Glomerular visceral epithelial cell (primary cell): ENCODE measurements around the gene TMC4.
"Not testable (repeated sequence)": the region's sequence is repeated elsewhere in the genome, so short reads cannot be mapped to it uniquely, and the experiment has no call there.

Experiments used
- DNase-seq: peaks from one replicate; pipeline ENCODE4 v3.0.0-alpha.2; 2016; ENCODE audit errors: extremely low spot score

Gene TMC4, protein sequence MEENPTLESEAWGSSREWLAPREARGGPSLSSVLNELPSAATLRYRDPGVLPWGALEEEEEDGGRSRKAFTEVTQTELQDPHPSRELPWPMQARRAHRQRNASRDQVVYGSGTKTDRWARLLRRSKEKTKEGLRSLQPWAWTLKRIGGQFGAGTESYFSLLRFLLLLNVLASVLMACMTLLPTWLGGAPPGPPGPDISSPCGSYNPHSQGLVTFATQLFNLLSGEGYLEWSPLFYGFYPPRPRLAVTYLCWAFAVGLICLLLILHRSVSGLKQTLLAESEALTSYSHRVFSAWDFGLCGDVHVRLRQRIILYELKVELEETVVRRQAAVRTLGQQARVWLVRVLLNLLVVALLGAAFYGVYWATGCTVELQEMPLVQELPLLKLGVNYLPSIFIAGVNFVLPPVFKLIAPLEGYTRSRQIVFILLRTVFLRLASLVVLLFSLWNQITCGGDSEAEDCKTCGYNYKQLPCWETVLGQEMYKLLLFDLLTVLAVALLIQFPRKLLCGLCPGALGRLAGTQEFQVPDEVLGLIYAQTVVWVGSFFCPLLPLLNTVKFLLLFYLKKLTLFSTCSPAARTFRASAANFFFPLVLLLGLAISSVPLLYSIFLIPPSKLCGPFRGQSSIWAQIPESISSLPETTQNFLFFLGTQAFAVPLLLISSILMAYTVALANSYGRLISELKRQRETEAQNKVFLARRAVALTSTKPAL

DNA sequence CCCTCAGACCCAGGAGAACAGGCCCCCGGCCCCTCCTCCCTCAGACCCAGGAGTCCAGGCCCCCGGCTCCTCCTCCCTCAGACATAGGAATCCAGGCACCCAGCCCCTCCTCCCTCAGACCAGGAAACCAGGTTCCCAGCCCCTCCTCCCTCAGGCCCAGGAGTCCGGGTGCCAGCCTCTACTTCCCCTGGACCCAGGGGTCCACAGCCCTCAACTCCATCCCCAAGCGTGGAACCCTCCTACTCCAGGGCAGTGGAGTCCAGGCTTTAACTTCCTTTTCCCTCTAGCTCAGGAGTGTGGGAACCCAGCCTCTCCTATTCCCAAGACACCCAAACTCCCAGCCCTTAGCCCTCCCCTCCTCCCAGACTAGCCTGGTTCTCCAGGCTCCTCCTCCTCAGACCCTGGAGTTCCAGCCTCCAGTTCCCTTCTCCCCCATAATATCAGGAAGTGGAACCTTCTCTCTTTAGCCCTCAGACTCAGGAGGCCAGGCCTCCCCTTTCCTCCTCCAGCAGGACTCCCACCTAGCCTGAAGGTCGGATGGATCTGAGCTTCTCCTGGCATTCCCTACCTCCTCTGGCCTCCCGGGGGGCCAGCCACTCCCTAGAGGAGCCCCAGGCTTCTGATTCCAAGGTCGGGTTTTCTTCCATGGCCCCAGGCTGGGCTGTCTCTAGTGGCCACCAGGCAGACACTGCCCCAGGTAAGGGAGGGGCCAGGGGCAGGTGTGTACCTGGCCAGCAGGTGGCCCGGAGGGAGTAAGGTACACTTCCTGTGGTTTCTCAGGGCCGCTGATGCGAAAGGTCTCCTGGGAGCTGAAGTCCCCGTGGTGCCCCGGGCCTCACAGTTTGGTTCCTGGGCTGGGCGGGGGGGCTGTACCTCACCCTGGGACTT lies at the start of gene TMC4:
Gene TMC4 (minus strand): TSS at position 690 of the 888 bp plus-strand sequence. CDS start 43 bp downstream, at position 647.
- no peak for DNase-seq

- DNase-seq = not testable (repeated sequence)
Measured at GRCh38 chr19:54221947-54222346, 49.0 kb upstream of the TMC4 start.

DNA sequence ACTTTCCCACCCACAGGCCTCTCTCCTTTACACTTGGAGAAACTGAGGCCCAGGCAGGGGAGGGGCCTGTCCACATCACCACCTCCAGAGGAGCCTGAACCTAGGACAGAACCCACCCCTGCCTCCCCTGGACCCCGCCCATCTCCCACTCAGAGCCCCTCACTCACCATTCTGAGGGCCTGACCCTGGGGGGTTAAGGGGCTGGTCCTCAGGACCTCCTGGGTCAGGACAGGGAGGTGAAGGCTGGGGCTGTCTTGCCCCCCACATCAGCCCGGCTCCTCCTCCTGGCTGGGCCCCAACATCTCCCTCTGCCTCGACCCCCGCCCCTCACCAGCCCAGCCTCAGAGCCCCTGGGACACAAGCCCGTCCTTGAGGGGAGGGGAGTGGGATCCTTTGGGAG lies 46.7 kb upstream of the TMC4 start:
- DNase-seq = not testable (repeated sequence)

GRCh38 chr19:54218960-54219661 lies 46.2 kb upstream of the TMC4 start:
- no peak for DNase-seq

GRCh38 chr19:54218259-54218658 lies 45.3 kb upstream of the TMC4 start:
- DNase-seq = no peak

GRCh38 chr19:54217517-54218247 lies 44.7 kb upstream of the TMC4 start:
- DNase-seq = not testable (repeated sequence)

DNA sequence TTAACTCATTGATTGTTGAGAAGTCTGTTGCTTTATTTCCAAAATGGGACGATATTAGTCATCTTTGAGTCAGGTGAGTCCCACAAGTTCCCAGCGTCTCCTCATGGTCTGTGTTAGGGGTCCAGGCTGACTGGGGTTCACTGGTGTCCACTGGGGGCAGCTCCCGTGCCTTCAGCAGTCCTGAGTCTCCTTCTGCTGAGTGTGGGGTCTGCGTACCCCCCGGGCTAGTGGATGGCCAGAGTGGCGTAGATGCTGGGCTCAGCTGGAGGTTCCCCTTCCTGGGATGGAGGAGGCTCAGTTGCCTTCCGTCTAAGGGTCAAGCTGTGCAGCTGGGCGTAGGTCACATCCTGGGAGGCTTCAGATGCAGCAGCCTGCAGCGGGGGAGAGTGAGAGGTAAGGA lies 43.9 kb upstream of the TMC4 start:
- DNase-seq = no peak

DNA sequence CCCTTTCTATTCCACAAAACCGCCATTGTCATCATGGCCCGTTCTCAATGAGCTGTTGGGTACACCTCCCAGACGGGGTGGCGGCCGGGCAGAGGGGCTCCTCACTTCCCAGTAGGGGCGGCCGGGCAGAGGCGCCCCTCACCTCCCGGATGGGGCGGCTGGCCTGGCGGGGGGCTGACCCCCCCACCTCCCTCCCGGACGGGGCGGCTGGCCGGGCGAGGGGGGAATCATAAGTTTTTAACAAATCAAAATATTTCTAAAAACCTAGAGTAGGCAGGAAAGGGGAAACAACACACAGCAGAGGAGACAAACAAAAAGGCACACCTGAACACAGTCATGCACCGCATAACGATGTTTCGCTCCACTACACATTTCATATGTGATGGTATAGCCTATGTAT lies 41.8 kb upstream of the TMC4 start:
- DNase-seq = not testable (repeated sequence)

- not testable (repeated sequence) for DNase-seq
Measured at GRCh38 chr19:54214217-54214616, 41.3 kb upstream of the TMC4 start.

DNA sequence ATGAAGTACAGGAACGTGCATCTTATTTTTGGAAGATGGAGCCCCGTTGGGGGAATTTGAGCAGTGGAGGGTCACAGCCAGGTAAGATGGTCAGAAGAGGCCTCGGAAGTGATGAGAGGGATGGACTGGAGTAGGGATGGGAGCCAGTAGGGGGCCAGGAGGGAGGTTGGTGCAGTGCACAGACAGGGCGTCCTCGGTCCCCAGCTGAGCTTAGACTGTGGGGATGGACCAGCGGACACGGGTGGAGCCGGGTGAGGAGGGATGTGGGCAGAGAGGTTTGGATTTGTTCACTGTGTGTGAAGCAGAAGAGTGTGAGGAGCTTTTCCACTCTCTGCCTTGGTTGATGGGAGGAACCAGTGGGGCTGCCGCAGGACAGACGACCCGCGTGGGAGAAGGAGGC lies 38.3 kb upstream of the TMC4 start:
- no peak for DNase-seq

DNA sequence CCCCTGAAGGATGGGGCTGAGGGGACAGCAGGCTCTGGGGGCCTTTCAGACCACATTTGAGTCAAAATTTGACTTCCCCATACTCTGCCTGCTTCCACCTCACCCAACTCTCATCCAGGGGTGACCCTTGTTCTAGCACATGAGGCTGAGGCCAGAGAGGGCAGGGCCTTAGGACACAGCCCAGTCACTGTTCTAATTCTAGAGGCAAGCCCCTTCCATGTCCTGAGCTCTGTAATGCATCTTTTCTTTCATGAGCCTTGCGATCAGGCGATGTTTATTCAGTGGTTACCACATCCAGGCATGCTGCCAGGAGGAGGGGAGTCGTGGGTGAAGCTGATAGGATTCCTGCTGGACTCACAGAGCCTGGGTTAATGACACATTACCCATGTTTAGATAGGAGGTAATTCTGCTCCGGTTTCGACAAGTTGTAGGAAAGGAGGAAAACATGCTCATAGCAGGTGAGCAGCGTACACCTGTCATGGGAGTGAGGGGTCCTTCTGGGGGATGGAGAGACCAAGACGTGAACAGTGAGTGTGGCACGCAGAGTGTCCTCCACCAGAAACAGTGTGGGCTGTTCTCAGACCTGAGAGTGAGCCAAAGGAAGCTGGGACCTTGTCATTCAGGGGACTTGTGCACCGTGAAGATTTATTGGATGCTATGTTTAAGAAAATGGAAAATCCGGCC lies 37.0 kb upstream of the TMC4 start:
- DNase-seq = peak; percentile 98

DNA sequence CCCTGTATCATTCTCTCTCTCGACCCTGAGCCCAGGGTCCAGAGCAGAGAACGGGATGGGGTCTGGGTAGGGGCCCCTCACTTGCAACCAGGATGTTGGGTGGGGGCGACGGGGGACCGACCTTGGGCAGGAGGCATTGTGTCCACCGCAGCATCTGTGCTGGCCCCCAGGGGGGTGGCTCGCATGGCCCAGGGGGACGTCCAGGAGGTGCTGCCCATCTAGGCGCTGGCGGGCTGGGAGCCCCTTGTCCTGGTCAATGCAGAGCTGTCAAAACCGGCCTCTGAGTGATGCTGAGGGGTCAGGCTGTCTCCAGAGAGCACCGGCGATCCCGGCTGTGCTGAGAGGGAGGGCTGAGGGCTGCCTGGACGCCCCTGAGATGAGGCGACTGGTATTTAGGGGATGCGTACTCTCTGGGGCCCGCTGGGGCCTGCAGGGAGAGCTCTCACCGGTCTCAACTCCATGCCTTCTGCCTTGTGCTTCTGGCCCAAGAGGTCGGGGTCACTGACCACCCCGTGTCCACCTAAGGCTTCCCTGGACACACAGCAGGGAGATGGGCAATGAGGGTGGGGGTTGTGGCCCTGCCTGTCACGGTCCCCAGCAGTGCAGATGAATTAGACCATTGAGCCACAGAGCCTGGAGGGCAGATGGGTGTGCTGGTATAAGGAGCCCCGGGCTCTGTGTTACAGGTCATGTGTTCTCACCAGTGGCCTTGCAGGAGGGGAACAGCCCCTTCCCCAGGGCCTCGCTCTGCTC lies 36.3 kb upstream of the TMC4 start:
- DNase-seq = peak; percentile 46

GRCh38 chr19:54208784-54209057 lies 35.8 kb upstream of the TMC4 start:
- DNase-seq = no peak

DNA sequence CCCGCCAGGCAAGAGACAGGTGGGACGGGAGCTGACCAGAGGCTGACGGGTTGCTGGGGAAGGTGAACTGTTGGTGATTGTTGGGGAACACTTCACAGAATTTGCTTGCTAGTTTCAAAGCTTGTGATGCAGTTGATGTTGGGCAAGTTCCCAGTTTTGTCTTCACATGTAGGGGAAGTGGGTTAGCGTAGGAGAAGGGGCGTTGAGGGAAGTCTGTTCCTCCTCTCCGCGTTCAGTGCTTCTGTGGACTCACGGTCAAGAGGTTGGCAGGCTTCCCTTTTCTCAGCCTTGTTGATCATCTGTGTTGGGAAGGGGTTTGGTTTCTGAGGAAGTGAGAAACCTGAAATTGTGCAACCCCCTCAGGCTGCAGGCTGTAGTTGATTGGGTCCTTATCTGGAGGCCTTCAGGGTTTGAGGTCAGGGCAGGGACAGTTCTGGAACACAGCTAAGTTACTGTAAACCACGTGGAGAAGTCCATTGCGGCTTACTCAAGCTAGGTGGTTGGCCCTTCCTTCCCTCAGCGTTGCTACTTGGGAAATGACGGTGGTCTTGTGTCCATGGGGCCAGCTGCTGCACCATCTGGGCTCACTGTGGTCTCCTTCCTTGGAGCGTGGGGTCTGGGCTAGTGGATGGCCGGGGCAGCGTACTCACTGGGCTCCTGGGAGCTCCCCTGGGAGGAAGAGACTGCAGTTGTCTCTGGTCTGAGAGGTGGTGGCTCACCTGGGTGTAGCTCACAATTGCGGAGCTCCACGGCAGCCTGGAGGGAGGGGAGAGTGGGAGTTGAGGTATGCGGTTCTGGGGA lies 35.2 kb upstream of the TMC4 start:
- DNase-seq = peak; percentile 38

DNA sequence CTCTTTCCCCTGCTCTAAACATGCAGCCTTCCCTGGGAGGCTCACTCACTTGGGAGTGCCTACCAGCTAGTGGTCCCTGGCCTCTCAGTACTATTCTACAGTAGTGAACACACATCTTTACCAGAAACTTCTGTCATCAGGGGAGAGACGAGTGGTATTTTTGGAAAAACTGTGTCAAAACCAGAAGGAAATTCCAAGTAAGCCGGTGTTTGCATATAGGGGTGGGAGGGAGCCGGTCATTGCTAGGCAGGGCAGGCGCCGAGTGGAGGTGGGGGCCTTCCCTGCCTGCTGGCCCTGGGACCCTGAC lies 34.7 kb upstream of the TMC4 start:
- DNase-seq = no peak

GRCh38 chr19:54207193-54207592 lies 34.2 kb upstream of the TMC4 start:
- not testable (repeated sequence) for DNase-seq

DNA sequence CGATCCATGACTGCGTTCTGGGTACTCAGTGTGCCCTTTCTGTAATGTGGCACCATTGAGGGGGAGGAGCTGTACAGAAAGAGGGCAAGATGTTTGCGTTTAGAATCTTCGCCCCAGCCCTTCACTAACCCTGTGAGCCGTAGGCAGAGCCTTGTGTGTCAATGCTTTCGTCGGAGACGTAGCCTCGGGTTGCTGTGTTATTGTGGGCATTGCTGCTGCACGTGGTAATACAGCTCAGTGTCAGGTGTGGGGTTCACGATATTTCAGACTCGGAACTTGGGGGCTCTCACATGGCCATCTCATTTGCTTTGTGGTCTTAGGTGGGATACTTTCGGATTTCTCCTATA lies 33.8 kb upstream of the TMC4 start:
- no peak for DNase-seq

- no peak for DNase-seq
Measured at GRCh38 chr19:54206030-54206830, 33.3 kb upstream of the TMC4 start.
